Spinal cord (tissue), 10 donors: ENCODE measurements around the gene RTN4R. TPM values are rescaled to one million over a fixed set of nuclear protein-coding genes. Genes with fewer than 3 reads are reported as not detected.

Experiments used
- DNase-seq, 6 donors: peaks; one replicate each; pipeline versions ENCODE4 v3.0.0 to v3.0.0-alpha.2; 2013 to 2015; ENCODE audit warnings: low spot score in 6 of 6, low read depth in 4 of 6
- H3K27ac ChIP-seq: one replicate; pipeline ENCODE4 v1.5.1; 2013; ENCODE audit warnings: low read depth, low read length, control low read depth
- H3K27me3 ChIP-seq: one replicate; pipeline ENCODE4 v1.6.1; 2013; ENCODE audit warnings: low read length; ENCODE audit not compliant: control insufficient read depth, insufficient read depth
- H3K36me3 ChIP-seq: one replicate; pipeline ENCODE4 v1.6.1; 2013; ENCODE audit warnings: low read length; ENCODE audit not compliant: control insufficient read depth, insufficient read depth
- H3K4me1 ChIP-seq: one replicate; pipeline ENCODE4 v1.6.1; 2013; ENCODE audit warnings: low read length; ENCODE audit not compliant: control insufficient read depth, insufficient read depth
- H3K4me3 ChIP-seq: one replicate; pipeline ENCODE4 v1.5.1; 2013; ENCODE audit warnings: low read depth, low read length, control low read depth
- H3K9me3 ChIP-seq: one replicate; pipeline ENCODE4 v1.6.1; 2013; ENCODE audit warnings: low read length; ENCODE audit not compliant: control insufficient read depth, insufficient read depth
- WGBS: methylation state at CpG from one replicate; pipeline ENCODE4 v1.1.5; 2013; ENCODE audit warnings: missing lambda C conversion rate; ENCODE audit not compliant: insufficient coverage; 5-methylcytosine and 5-hydroxymethylcytosine counted together
- polyA plus RNA-seq, 2 donors: library from polyadenylated mRNA; unstranded; fragments of 120-200 nt; gene quantifications; one replicate each; pipeline ENCODE4 v1.2.1, GENCODE V29; 2013; ENCODE audit not compliant: insufficient read length in 2 of 2
- total RNA-seq, 2 donors: library from RNA; depleted of rRNA in 1 of 2; stranded (reverse); fragments of 120-200 nt in 1 of 2; fragments of >200 nt in 1 of 2; gene quantifications; one replicate each; pipeline versions ENCODE4 v1.2.3 to v1.2.4, GENCODE V29; 2013 to 2014
- donor health status: healthy.

The RTN4R gene
- total and polyA plus RNA-seq, 4 donors = 5.4 to 25.9 (median 16.6) TPM

DNA sequence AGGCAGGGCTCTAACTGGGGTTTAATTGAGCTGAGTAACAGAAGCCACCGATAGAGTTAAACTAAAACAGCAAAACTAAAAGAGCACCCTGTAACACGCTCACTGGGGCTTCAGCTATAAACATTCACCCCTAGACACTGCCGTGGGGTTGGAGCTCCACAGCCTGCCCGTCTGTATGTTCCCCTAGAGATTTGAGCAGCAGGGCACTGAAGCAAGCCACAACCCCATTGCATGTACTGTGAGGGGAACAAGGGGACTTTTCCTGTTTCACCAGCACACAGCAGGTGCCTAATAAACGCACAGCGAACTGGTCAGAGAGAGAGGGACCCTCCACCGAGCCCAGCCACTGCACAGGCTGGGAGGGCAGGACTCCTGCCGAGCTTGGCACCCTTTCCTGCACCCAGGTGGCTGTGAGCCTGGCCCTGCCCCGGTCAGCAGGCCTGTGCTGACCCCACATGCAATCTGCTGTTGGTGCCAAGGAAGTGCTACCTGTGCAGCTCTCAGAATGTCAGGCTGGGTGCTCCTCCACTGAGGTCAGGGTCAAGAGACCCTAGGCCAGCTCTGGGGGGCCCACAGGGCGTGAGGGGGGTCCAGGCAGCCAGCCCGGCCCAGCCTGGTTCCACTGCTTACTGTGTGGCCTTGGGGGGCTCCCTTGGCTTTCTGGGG is 31.9 kb downstream of the RTN4R start:
- Histone ChIP-seq H3K27ac (no peak overlapping the region), H3K36me3 (peaks cover 34% of the 10 kb centered on the region), H3K27me3 (no peaks in the 10 kb centered on the region), H3K4me3 (no peak overlapping the region), H3K9me3 (no peaks in the 10 kb centered on the region), H3K4me1 (peaks cover 81% of the 10 kb centered on the region)
- 82% methylated on average over 9 of the region's 11 CpGs for WGBS
- DNase-seq = no peak

DNA sequence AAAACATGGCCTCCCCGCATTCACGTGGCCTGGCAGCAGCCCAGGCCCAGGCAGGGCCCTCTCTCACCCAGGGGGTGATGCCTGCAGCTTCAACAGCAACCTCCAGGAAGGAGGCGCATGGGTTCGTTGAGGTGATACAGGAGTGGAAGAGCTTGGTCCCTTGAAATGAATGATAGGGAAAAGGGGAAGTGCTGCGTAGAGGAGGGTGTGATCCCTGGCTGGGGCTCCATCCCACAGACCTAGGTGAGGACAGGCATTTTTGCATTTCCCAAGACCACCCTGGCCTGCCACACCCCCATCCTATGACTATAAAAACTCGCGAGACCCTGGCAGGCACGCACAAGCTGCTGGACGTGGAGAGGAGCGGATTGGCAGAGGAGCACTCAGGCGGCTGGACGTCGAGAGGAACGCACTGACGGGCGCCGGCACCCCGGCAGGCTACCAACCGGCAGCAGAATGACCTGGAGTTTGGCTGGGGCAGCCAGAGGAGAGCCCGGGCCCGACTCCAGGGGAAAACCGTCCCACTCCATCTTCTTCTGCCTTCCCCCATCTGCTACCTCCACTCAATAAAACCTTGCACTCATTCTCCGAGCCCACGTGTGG is 32.6 kb downstream of the RTN4R start:
- Histone ChIP-seq H3K9me3 (no peaks in the 10 kb centered on the region), H3K4me3 (no peak overlapping the region), H3K4me1 (peaks cover 81% of the 10 kb centered on the region), H3K36me3 (peaks cover 27% of the 10 kb centered on the region), H3K27me3 (no peaks in the 10 kb centered on the region), H3K27ac (no peak overlapping the region)
- DNase-seq = peak in 1 of 6 donors; percentile 62
- WGBS = 65% methylated on average over 20 of the region's 24 CpGs

DNA sequence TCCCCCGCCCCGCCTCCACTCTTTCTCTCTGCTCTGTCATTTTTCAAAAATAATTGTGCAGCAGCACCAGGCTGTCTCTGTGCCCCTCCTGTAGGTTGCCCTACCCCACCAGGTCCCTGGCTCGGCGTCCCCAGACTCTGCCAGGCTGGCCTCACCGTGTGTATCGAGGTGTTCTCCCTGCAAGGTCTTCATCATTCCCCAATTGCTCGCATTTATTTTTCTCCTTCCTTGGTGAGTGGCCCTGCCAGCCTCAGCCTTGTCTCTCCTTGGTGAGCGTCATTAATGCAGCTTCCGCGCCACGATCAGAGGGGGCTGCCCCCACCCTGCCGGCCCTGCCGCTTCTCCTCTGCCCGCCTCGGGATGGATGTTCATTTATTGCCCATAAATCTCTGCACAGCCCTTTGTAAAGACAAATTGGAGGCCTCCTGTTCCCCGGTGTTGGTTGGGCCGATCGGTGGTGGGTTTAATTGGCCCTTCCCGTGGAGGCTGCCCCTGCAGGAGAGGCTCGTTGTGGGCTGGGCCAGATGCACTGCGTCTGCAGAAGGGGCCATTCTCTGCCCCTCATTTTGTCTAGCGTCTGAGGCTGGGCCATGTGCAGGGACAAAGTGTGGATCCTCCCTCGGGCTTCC is 33.2 kb downstream of the RTN4R start:
- Histone ChIP-seq H3K27ac (no peak overlapping the region), H3K9me3 (no peaks in the 10 kb centered on the region), H3K27me3 (no peaks in the 10 kb centered on the region), H3K4me1 (peaks cover 81% of the 10 kb centered on the region), H3K36me3 (peaks cover 21% of the 10 kb centered on the region), H3K4me3 (no peak overlapping the region)
- 27% methylated on average over 22 of the region's 23 CpGs for WGBS
- DNase-seq = peak in 1 of 6 donors; percentile 84

DNA sequence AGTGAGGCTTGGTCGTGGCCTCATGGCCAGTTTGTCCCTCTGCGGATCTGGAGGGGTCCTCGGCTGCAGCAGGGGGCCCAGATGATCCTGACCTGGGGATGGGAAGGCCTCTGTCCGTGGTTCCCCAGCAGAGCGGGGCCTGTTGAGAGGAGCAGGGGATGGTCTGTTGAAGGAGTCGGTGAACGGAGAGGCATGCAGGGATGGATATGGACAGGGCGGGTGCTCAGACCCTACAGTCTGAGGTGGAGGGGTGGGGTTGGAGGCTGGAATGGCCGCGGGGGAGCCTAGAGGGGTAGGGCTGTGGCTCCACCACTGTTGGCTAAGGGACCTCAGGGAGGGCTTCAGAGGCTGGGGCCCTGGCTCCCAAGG is 33.8 kb downstream of the RTN4R start:
- no peaks in the 10 kb centered on the region for H3K9me3 ChIP-seq
- H3K4me3 ChIP-seq = no peak overlapping the region
- 87% methylated on average over 10 of the region's 10 CpGs for WGBS
- H3K27ac ChIP-seq = no peak overlapping the region
- H3K27me3 ChIP-seq = no peaks in the 10 kb centered on the region
- H3K36me3 ChIP-seq = peaks cover 16% of the 10 kb centered on the region
- DNase-seq = no peak
- H3K4me1 ChIP-seq = peaks cover 81% of the 10 kb centered on the region

DNA sequence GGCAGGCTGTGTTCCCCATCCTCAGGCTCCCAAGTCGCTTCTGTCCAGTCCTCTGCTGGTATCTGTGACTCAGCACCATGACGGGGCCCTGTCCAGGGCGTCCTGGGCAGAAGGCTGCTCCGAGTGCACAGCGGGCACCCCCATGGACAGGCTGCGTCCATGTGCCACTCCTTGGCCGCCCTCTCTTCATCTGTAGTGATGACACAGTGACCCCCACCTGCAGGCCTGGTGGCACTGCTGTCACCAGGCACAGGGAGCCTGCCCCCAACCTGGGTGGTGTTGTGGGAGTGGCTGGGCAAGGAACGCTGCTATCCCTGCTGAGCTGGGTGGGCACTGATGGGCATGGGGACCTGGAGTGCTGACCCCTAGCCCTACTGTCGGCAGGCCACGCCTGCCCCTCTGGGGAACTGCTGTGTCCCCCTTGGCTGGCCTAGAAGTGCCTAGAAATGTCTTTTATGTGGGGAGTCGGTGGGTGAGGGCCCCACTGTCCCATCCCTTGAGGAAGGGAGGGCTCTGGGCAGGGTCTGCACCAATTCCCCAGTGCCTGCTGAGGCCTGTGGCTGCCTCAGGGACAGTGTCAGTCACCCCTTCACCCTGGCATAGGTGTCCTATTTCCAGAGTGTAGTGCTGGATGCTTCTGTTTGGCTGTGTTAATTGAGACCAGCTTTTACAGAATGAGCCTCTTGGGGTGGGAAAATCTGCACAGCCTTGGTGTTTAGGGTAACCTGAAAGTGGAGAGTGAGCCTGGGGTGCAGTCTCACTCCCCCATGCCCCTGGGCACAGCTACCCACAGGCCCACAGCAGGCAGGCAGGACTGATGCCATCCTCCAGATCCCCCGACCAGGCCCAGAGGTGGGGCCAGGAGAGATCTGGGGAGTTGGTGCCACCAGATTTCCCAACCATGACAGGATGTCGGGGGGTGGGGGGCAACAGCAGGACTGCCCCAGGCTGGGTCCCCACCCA is 34.5 kb downstream of the RTN4R start:
- 93% methylated on average over 13 of the region's 13 CpGs for WGBS
- peaks cover 10% of the 10 kb centered on the region for H3K36me3 ChIP-seq
- no peak for DNase-seq
- H3K9me3 ChIP-seq = no peaks in the 10 kb centered on the region
- H3K4me1 ChIP-seq = peaks cover 81% of the 10 kb centered on the region
- no peak overlapping the region for H3K27ac ChIP-seq
- H3K4me3 ChIP-seq = no peak overlapping the region
- H3K27me3 ChIP-seq = no peaks in the 10 kb centered on the region

DNA sequence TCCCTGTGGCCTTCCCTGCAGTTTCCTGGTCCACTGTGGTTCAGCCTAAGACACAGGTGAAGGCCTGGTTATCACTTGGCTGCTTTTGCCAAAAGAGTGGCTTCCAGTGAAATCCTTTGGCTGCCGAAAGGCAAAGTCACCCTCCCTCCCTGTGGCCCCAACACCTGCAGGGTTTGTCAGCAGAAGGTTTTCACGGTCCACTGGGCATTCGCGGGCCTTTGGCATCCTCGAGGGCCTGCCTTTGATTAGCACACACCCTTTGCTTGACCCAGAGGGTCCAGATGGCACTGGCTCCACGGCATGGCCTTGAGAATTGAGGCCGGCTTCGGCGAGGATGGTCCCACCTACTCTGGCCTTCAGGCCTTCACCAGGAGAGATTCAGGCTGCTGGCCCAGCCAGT is 35.3 kb downstream of the RTN4R start:
- H3K27me3 ChIP-seq = no peaks in the 10 kb centered on the region
- DNase-seq = no peak
- H3K27ac ChIP-seq = no peak overlapping the region
- H3K4me3 ChIP-seq = no peak overlapping the region
- peaks cover 81% of the 10 kb centered on the region for H3K4me1 ChIP-seq
- no peaks in the 10 kb centered on the region for H3K9me3 ChIP-seq
- peaks cover 5% of the 10 kb centered on the region for H3K36me3 ChIP-seq
- 83% methylated on average over 9 of the region's 9 CpGs for WGBS

DNA sequence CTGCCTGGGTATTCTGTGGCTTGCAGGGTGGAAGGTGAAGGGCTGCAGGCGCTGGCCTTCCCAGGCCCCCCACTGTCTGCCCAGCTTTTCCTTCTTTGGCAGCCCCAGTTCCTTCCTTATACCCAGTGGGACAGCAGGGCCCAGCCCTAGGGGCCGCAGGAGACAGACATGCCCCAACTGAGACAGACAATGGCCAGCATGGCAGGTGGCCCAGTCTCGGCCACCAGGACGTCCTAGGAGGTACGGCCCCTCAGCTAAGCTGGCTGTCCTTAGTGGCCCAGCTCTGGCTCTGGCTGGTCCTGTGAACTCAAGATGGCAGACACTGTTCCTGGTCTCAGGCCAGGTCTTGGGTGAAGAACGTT is 35.9 kb downstream of the RTN4R start:
- Histone ChIP-seq H3K4me1 (peaks cover 81% of the 10 kb centered on the region), H3K27ac (no peak overlapping the region), H3K27me3 (no peaks in the 10 kb centered on the region), H3K4me3 (no peak overlapping the region), H3K36me3 (peaks cover 2% of the 10 kb centered on the region), H3K9me3 (no peaks in the 10 kb centered on the region)
- 71% methylated on average over 6 of the region's 6 CpGs for WGBS
- no peak for DNase-seq

DNA sequence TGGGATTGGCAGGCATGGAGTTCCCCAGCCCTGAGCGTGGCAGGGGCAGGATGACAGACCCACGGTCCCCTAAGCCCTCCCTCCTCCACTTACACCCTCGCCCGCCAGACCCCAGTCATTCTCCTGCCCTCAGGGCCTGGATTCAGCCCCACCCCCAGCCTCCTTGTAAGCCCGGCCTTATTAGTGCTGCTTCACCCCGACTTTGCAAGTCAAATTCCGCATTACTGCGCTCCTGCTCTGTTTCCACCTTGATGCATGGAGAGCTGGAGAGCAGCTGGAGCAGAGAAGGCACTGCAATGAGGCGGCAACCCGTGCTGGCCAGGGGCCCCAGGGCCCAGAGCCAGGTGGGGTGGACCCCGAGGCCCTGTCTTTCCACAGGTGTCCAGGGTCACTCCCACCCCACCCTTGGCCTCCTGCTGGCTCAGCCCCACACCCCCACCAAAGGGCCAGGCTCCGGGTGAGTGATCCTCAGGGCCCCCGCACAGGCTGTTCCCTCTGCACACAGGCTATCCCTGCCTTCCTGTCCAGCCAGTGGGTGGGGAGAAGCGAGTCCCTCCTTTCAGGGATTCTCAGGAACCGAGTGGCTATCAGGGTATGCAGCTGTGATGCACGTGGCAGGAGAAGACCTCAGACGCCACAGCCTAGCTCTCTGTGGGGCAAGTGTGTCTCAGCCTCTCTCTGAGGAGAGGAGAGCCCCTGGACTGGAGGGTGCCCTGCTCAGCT is 36.4 kb downstream of the RTN4R start:
- Histone ChIP-seq H3K4me1 (peaks cover 81% of the 10 kb centered on the region), H3K36me3 (no peaks in the 10 kb centered on the region), H3K27me3 (no peaks in the 10 kb centered on the region), H3K4me3 (no peak overlapping the region), H3K9me3 (no peaks in the 10 kb centered on the region), H3K27ac (no peak overlapping the region)
- no peak for DNase-seq
- WGBS = 74% methylated on average over 15 of the region's 17 CpGs
